ENCODE results near the gene FREM2.

The FREM2 gene

DNA sequence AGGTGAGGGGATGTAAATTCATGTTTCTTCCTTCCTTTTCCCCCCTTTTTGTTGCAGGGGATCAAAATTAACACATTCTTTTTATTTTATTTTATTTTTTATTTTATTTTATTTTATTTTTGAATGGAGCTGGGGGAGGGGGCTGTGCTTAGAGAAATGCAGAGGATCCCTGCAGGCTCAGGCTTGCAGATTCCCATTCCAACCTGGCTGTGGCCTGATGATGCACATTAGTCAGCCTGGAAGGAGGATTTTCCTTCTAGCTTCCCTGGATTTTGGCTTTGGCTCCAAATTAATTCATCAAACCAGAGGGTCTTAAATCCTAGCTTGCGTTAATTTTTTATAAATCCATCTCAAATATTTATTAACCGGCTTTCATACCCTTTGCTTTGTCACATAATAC, 67.0 kb downstream of the FREM2 start:
- no peak overlapping the region for H3K4me3 ChIP-seq (ENCODE audit: low read depth, low read length)

DNA sequence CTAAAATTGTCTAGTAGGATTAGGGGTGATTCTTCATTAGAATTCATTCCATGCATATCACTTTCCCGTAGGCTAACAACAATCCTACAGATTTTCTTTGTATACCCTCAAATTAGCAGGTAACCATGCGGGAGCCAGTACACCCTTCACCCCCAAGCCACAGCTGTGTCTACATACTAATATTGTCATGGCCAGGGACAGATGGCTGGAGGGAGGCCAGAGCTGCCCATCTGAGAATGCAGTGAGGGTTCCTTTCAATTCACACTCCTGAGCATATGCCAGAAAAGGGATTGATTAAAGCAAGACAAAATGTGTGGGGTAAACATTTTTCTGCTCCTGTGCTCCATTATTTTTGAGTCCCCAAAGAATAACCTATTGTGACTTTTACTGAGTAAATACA, 68.9 kb downstream of the FREM2 start:
- H3K4me3 ChIP-seq (ENCODE audit: low read depth, low read length): no peak overlapping the region

DNA sequence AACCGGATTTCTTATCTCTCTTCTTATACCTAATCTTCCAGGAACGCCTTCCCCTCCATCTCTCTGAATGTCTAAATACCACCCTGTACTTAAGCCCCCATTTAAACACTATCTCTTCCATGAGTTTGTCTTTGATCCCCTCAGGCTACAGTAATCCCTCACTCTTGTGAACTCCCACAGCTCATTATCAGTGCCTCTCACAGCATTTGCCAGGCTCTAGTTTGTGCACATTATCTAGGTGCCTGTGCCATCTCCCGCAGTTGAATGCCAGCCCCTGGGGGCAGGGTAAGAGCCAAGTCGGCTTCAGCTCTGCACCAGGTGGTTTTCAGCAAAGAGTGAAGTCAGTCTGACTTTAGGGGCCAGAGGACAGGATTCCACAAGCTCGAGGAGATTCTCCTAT, 71.4 kb downstream of the FREM2 start:
- no peak overlapping the region for H3K4me3 ChIP-seq (ENCODE audit: low read depth, low read length)

- H3K4me3 ChIP-seq (ENCODE audit: low read depth, low read length): no peak overlapping the region
Measured at GRCh38 chr13:38759390-38759789, 72.5 kb downstream of the FREM2 start.

- no peak overlapping the region for H3K4me3 ChIP-seq (ENCODE audit: low read depth, low read length)
Measured at GRCh38 chr13:38763446-38764381, 76.8 kb downstream of the FREM2 start.

DNA sequence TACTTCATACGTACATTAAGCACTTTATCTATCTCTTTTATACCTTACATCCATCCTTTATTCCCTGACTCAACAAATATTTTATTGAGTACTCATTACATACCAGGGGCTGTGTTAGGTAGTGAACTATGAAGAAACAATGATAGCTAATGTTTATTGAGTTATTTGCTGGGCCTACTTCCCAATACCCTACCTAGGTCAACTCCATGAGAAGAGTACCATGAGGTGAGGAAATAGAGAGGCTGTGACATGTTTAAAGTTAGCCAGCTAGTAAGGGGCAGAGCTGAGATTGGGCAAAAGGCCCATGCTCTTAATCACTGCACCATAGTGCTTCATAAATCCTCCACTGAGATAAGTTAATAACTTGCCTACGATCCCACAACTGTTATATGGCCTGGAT, 79.9 kb downstream of the FREM2 start:
- no peak overlapping the region for H3K4me3 ChIP-seq (ENCODE audit: low read depth, low read length)

DNA sequence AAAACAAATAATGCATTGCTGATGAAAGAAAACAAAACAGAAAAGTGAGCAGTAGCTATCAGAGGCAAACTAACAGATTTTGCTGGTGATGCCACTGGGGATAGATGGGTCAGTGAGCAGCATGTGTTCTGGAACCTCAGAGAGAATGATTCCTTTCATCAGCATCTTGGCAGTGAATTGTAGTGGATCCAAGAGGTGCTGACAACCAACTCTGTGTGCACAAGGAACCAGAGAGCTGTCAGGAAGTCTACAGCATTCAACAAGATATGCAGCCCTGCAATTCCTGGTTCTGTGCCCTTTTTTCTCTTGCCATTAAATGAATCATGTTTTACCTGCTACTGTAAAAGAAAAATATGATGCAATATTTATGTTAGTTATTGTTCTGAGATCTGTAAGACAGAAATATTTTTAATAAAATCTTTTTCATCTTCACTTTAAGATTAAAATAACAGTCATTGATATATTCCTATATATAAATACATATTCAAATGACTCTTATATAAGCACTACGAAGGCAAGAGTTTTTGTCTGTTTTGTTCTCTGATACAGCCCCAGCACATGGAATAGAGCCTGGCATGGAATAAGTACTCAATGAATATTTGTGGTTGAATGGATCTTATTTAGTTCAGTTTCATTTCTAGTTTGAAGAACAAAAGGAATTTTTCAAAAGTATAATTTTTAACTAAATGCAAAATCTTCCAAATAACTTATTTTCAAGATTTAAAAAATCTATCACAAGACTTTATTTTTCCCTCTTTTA, 80.8 kb downstream of the FREM2 start:
- no peak overlapping the region for H3K4me3 ChIP-seq (ENCODE audit: low read depth, low read length)

DNA sequence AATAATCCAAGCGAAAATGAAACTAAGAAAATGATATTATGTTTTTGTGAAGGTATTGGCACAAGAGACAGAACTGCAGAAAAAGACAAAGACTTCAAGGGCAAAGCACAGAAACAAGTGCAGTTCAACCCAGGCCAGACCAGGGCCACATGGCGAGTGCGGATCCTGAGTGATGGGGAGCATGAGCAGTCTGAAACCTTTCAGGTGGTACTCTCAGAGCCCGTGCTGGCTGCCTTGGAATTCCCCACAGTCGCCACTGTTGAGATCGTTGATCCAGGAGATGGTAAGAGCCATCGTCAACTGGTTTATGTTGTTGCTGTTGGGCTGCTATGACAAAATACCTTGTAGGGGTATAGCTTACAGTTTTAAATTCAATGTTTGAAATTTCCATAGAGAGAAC, 82.6 kb downstream of the FREM2 start:
- H3K4me3 ChIP-seq (ENCODE audit: low read depth, low read length): no peak overlapping the region

- no peak overlapping the region for H3K4me3 ChIP-seq (ENCODE audit: low read depth, low read length)
Measured at GRCh38 chr13:38775085-38775484, 88.2 kb downstream of the FREM2 start.

DNA sequence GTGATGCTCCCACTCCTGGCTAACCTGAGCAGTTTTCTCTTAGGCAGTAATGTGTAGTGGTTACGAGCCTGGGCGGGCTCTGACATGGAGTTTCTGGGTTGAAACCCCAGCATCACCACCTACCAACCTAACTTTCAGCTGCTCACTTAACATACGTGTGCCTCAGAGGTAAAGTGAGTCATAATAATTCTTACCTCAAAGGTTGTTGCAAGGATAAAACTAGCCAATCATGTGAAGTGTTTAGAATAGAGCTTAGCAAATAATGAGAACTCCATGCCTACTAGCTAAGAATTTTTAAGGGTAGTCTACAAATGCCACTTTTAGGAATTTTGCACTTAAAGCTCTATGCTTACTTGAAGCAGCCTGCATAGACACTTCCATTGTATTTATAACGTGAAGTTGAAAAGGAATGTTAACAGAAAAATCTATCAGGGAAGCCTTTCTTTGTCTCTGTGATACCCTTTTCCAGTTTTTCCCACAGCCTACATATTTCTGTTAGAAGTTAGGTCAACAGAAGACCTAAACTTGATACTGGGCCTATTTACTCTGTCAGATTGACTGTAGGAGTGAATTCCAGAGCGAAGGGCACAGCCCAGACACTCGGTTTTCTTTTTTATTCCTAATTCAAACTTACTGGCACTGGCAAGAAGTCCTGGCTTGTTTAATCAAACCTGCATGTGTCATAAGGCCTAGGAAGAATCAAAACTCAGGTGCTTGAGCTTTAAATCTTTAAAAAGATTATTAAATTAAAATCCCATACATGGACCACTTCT, 90.7 kb downstream of the FREM2 start:
- H3K4me3 ChIP-seq (ENCODE audit: low read depth, low read length): no peak overlapping the region

- H3K4me3 ChIP-seq (ENCODE audit: low read depth, low read length): no peak overlapping the region
Measured at GRCh38 chr13:38781539-38781938, 94.7 kb downstream of the FREM2 start.

- no peak overlapping the region for H3K4me3 ChIP-seq (ENCODE audit: low read depth, low read length)
Measured at GRCh38 chr13:38784036-38784880, 97.4 kb downstream of the FREM2 start.

DNA sequence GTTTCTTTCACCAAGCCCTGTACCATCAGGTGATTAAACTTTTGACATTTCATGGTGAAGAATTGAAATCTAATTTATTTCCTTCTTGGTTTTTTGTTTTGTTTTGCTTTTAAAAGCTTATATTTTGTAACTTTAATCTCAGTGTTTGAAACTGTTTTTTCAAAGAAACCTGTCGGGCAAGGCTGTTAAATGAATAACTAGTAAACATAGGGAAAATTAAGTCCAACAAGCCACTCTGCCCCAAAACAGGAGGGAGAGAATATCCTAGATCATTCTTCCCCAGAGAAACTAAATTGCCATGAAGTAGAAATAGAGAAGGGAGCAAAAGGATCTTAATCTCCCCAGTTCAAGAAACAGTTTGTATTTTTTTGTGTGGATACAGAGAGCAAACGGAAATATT, 98.2 kb downstream of the FREM2 start:
- no peak overlapping the region for H3K4me3 ChIP-seq (ENCODE audit: low read depth, low read length)

- H3K4me3 ChIP-seq (ENCODE audit: low read depth, low read length): no peak overlapping the region
Measured at GRCh38 chr13:38785490-38785889, 98.6 kb downstream of the FREM2 start.

DNA sequence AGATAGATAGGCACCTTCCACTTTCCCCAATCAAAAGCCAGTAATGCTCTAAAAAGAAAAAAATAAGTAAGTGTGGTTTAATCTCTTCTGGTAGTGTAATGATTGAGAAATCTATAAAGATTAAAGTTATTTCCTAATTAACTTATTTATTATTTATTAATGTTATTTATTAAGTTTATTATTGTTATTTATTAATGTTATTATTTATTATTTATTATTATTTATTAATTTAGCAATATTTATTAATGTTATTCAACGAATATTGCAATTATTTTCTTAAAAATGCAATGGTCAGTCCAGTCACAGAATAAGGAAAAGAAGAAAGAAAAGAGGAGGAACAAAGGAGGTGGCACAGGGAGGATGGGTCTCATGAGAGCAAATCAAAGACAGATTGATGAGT, 100.7 kb downstream of the FREM2 start:
- no peak overlapping the region for H3K4me3 ChIP-seq (ENCODE audit: low read depth, low read length)

GRCh38 chr13:38796890-38797289, 110.0 kb downstream of the FREM2 start:
- H3K4me3 ChIP-seq (ENCODE audit: low read depth, low read length): no peak overlapping the region

- no peak overlapping the region for H3K4me3 ChIP-seq (ENCODE audit: low read depth, low read length)
Measured at GRCh38 chr13:38803531-38803930, 116.7 kb downstream of the FREM2 start.

DNA sequence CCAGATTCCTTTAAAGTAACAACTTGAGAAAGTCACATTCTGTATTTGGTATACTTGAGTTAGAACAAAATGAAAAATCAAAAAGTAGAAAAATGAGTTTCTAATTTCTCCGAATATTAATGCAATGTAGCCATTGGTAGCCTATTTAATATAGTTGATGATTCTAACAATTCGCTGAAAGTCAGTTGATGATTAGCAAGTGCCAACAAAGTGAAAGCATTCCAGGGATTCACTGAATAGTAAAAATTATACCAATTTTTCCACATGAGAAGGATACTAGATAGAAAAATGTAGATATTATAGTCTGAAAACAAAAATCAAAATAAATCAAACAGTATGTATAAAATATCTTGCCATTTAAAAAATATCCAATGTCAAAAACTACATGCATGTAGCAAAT, 117.2 kb downstream of the FREM2 start:
- H3K4me3 ChIP-seq (ENCODE audit: low read depth, low read length): no peak overlapping the region

GRCh38 chr13:38804536-38804935, 117.7 kb downstream of the FREM2 start:
- no peak overlapping the region for H3K4me3 ChIP-seq (ENCODE audit: low read depth, low read length)

GRCh38 chr13:38814331-38814730, 127.5 kb downstream of the FREM2 start:
- no peak overlapping the region for H3K4me3 ChIP-seq (ENCODE audit: low read depth, low read length)

All from iPS-11a (cell line).